Smooth muscle cell (in vitro differentiated cells): ENCODE measurements around the gene PALS2. TPM values are rescaled to one million over a fixed set of nuclear protein-coding genes. Genes with fewer than 3 reads are reported as not detected.
A peak's percentile ranks its signal among the peaks of the same experiment; 100 is the strongest.

Experiments used
- DNase-seq: peaks from one replicate; lab custom pipeline; 2025; ENCODE audit not compliant: unreplicated experiment; lab: John Stamatoyannopoulos, UW
- H2AFZ ChIP-seq: fragments of 200-600 bp; sonication (generic); 2 replicates; pipeline ENCODE4 v1.6.0; 2016; ENCODE audit warnings: antibody characterized with exemption, low read depth, mild to moderate bottlenecking
- H3F3A ChIP-seq: fragments of 200-600 bp; sonication (generic); 2 replicates; pipeline ENCODE4 v1.6.0; 2017; ENCODE audit warnings: antibody characterized with exemption, low read depth
- H3K27ac ChIP-seq: fragments of 200-600 bp; sonication (generic); 2 replicates; pipeline ENCODE4 v1.5.1; 2016; ENCODE audit warnings: low read depth, mild to moderate bottlenecking
- H3K27me3 ChIP-seq: fragments of 200-600 bp; sonication (generic); 2 replicates; pipeline ENCODE4 v1.6.1; 2016; ENCODE audit warnings: low read depth, mild to moderate bottlenecking
- H3K36me3 ChIP-seq: fragments of 200-600 bp; sonication (generic); 2 replicates; pipeline ENCODE4 v1.5.1; 2016; ENCODE audit warnings: low read depth
- H3K4me1 ChIP-seq: fragments of 200-600 bp; sonication (generic); 2 replicates; pipeline ENCODE4 v1.5.1; 2016; ENCODE audit warnings: low read depth
- H3K4me2 ChIP-seq: fragments of 200-600 bp; sonication (generic); 2 replicates; pipeline ENCODE4 v1.6.0; 2016; ENCODE audit warnings: mild to moderate bottlenecking
- H3K4me3 ChIP-seq: fragments of 200-600 bp; sonication (generic); 2 replicates; pipeline ENCODE4 v1.5.1; 2016; ENCODE audit warnings: mild to moderate bottlenecking
- H3K79me2 ChIP-seq: fragments of 200-600 bp; sonication (generic); 2 replicates; pipeline ENCODE4 v1.6.0; 2016; ENCODE audit warnings: low read depth, mild to moderate bottlenecking
- H3K9ac ChIP-seq: fragments of 200-600 bp; sonication (generic); 2 replicates; pipeline ENCODE4 v1.6.0; 2016; ENCODE audit warnings: low read depth
- H3K9me3 ChIP-seq: fragments of 200-600 bp; sonication (generic); replicated peaks from 2 replicates; pipeline ENCODE4 v1.5.1; 2016; ENCODE audit warnings: low read depth
- H4K20me1 ChIP-seq: fragments of 200-600 bp; sonication (generic); 2 replicates; pipeline ENCODE4 v1.6.0; 2016; ENCODE audit warnings: low read depth
- CTCF ChIP-seq: fragments of 200-600 bp; sonication (generic); IDR thresholded peaks from 2 replicates; pipeline ENCODE4 v1.5.1; 2017; ENCODE audit warnings: borderline replicate concordance, mild to moderate bottlenecking, antibody characterized with exemption; ENCODE audit not compliant: insufficient read depth, poor library complexity, severe bottlenecking
- WGBS: methylation state at CpG from one replicate; pipeline ENCODE4 v1.1.7; 2016; ENCODE audit warnings: low lambda C conversion rate; 5-methylcytosine and 5-hydroxymethylcytosine counted together
- polyA plus RNA-seq: library from polyadenylated mRNA; unstranded; fragments of >200 nt; fragmentation: Nextera tagmentation; extraction: Ambion mirVana; gene quantifications from 2 replicates; pipeline ENCODE4 v1.2.1, GENCODE V29; 2016
- total RNA-seq: library from RNA; depleted of rRNA; stranded (reverse); fragments of >200 nt; gene quantifications from 2 replicates; pipeline ENCODE4 v1.2.3, GENCODE V29; 2014

PALS2 gene
- total and polyA plus RNA-seq, 2 experiments from 2014 or later = 11.1 to 32.2 TPM

GRCh38 chr7:24582166-24582565 is 8.9 kb downstream of the PALS2 start:
- peaks cover 10% of the 10 kb centered on the region for H3K4me1 ChIP-seq
- no peak for DNase-seq
- H3F3A ChIP-seq = no peaks in the 10 kb centered on the region
- no peak for TF ChIP-seq CTCF
- no peaks in the 10 kb centered on the region for H3K36me3 ChIP-seq
- no peak overlapping the region for H2AFZ ChIP-seq
- H3K4me2 ChIP-seq = no peak overlapping the region
- H3K9me3 ChIP-seq = no peaks in the 10 kb centered on the region
- 95% methylated on average over 2 of the region's 2 CpGs for WGBS
- H3K79me2 ChIP-seq = peaks cover 81% of the 10 kb centered on the region
- H3K9ac ChIP-seq = no peak overlapping the region
- H3K27me3 ChIP-seq = no peaks in the 10 kb centered on the region
- no peak overlapping the region for H3K27ac ChIP-seq
- no peak overlapping the region for H3K4me3 ChIP-seq
- H4K20me1 ChIP-seq = peaks cover 54% of the 10 kb centered on the region

- Histone ChIP-seq H3K36me3 (no peaks in the 10 kb centered on the region), H3K27me3 (no peaks in the 10 kb centered on the region), H2AFZ (no peak overlapping the region), H3K4me2 (no peak overlapping the region), H3K4me3 (no peak overlapping the region), H3K9ac (no peak overlapping the region), H3K79me2 (peaks cover 60% of the 10 kb centered on the region), H3F3A (no peaks in the 10 kb centered on the region), H3K4me1 (no peaks in the 10 kb centered on the region), H3K9me3 (no peaks in the 10 kb centered on the region), H4K20me1 (peaks cover 54% of the 10 kb centered on the region), H3K27ac (no peak overlapping the region)
- peak; percentile 32 for TF ChIP-seq CTCF
- no peak for DNase-seq
- WGBS = 82% methylated on average over 3 of the region's 3 CpGs
These were observed 14.6 kb downstream of the PALS2 start for GRCh38 chr7:24587853-24588252.

GRCh38 chr7:24591152-24591551 is 17.9 kb downstream of the PALS2 start:
- no peak for TF ChIP-seq CTCF
- WGBS = 67% methylated on average over 1 of the region's 1 CpG
- H3K27me3 ChIP-seq = no peaks in the 10 kb centered on the region
- no peaks in the 10 kb centered on the region for H3K9me3 ChIP-seq
- H3K9ac ChIP-seq = no peak overlapping the region
- H3K4me1 ChIP-seq = no peaks in the 10 kb centered on the region
- H4K20me1 ChIP-seq = peaks cover 69% of the 10 kb centered on the region
- no peaks in the 10 kb centered on the region for H3K36me3 ChIP-seq
- no peak overlapping the region for H3K27ac ChIP-seq
- DNase-seq = no peak
- H3K79me2 ChIP-seq = peaks cover 65% of the 10 kb centered on the region
- H3K4me3 ChIP-seq = no peak overlapping the region
- H2AFZ ChIP-seq = no peak overlapping the region
- no peaks in the 10 kb centered on the region for H3F3A ChIP-seq
- H3K4me2 ChIP-seq = no peak overlapping the region

GRCh38 chr7:24595671-24596418 is 22.6 kb downstream of the PALS2 start:
- Histone ChIP-seq H4K20me1 (peaks cover 62% of the 10 kb centered on the region), H3F3A (no peaks in the 10 kb centered on the region), H3K4me3 (no peak overlapping the region), H3K4me1 (no peaks in the 10 kb centered on the region), H3K9ac (no peak overlapping the region), H3K79me2 (peaks cover 70% of the 10 kb centered on the region), H3K9me3 (no peaks in the 10 kb centered on the region), H3K4me2 (no peak overlapping the region), H2AFZ (no peak overlapping the region), H3K36me3 (peaks cover 5% of the 10 kb centered on the region), H3K27ac (no peak overlapping the region), H3K27me3 (no peaks in the 10 kb centered on the region)
- no peak for TF ChIP-seq CTCF
- 97% methylated on average over 7 of the region's 7 CpGs for WGBS
- DNase-seq = no peak
